A673 (cell line): ENCODE measurements around the gene TMEM17. TPM values are rescaled to one million over a fixed set of nuclear protein-coding genes. Genes with fewer than 3 reads are reported as not detected.

Source experiments
- BruUV-seq: library from RNA; stranded (reverse); fragments of 400-500 nt; replicated peaks from 2 replicates; lab custom pipeline; 2021; lab: Mats Ljungman, UMichigan
- CTCF ChIA-PET: fragments of 300-600 bp; sonication (Branson Sonifier 250); formaldehyde crosslinking; loops from one replicate; lab custom pipeline; 2022; ENCODE audit warnings: antibody characterized with exemption; lab: Charles Lee
- POLR2A ChIA-PET: fragments of 300-600 bp; sonication (Branson Sonifier 250); formaldehyde crosslinking; loops from one replicate; lab custom pipeline; 2022; ENCODE audit warnings: antibody characterized with exemption; ENCODE audit not compliant: low non-redundant PET; lab: Charles Lee
- DNase-seq: peaks from one replicate; pipeline ENCODE4 v3.0.0-alpha.2; 2015; ENCODE audit warnings: low spot score
- H3K27ac ChIP-seq: fragments of 200-600 bp; sonication (generic); 2 replicates; pipeline ENCODE4 v1.5.1; 2016; ENCODE audit warnings: mixed run types, low read depth, mild to moderate bottlenecking, mixed read lengths, antibody characterized with exemption, low read length; ENCODE audit not compliant: poor library complexity, severe bottlenecking
- H3K27me3 ChIP-seq: fragments of 200-600 bp; sonication (generic); replicated peaks from 2 replicates; pipeline ENCODE4 v1.6.1; 2017; ENCODE audit warnings: mixed run types, low read depth, mild to moderate bottlenecking, mixed read lengths, antibody characterized with exemption, low read length; ENCODE audit not compliant: insufficient read depth, poor library complexity
- H3K36me3 ChIP-seq: fragments of 200-600 bp; sonication (generic); 2 replicates; pipeline ENCODE4 v1.6.1; 2016; ENCODE audit warnings: mixed run types, mild to moderate bottlenecking, mixed read lengths, antibody characterized with exemption, low read length; ENCODE audit not compliant: insufficient read depth, poor library complexity, severe bottlenecking
- H3K4me1 ChIP-seq: fragments of 200-600 bp; sonication (generic); 2 replicates; pipeline ENCODE4 v1.6.1; 2017; ENCODE audit warnings: mixed run types, mild to moderate bottlenecking, mixed read lengths, antibody characterized with exemption, low read length; ENCODE audit not compliant: insufficient read depth, poor library complexity, severe bottlenecking
- H3K4me3 ChIP-seq: fragments of 200-600 bp; sonication (generic); 2 replicates; pipeline ENCODE4 v1.5.1; 2016; ENCODE audit warnings: low read depth, mixed run types, mild to moderate bottlenecking, mixed read lengths, low read length; ENCODE audit not compliant: poor library complexity, severe bottlenecking
- H3K9me3 ChIP-seq: fragments of 200-600 bp; sonication (generic); 2 replicates; pipeline ENCODE4 v1.6.1; 2016; ENCODE audit warnings: mixed run types, low read depth, mild to moderate bottlenecking, mixed read lengths, antibody characterized with exemption, low read length; ENCODE audit not compliant: poor library complexity, severe bottlenecking
- EZH2 ChIP-seq: fragments of 200-600 bp; sonication (generic); IDR thresholded peaks from 2 replicates; pipeline ENCODE4 v1.6.1; 2017; ENCODE audit warnings: borderline replicate concordance, low read depth, mild to moderate bottlenecking, mixed read lengths, antibody characterized with exemption, low read length; ENCODE audit not compliant: poor library complexity, severe bottlenecking
- intact Hi-C: fragments of 100-400 bp; cut with micrococcal nuclease; formaldehyde crosslinking; loops from one replicate; pipeline ENCODE4 v1.10.0; 2022; ENCODE audit not compliant: unreplicated experiment
- total RNA-seq: library from RNA; stranded (reverse); gene quantifications from 2 replicates; pipeline ENCODE4 v1.2.3, GENCODE V29; 2021
- TF ChIP-seq, protein P1 (sequence below): fragments of 300-800, 200-600 bp; sonication (generic); conservative IDR thresholded peaks from 2 replicates; pipeline ENCODE4 v1.5.1; 2017; ENCODE audit warnings: low read depth, mild to moderate bottlenecking, antibody characterized with exemption, low read length, moderate library complexity, mixed read lengths

Gene TMEM17
- total RNA-seq, 1 experiment from 2014 or later: 1.5 TPM

DNA sequence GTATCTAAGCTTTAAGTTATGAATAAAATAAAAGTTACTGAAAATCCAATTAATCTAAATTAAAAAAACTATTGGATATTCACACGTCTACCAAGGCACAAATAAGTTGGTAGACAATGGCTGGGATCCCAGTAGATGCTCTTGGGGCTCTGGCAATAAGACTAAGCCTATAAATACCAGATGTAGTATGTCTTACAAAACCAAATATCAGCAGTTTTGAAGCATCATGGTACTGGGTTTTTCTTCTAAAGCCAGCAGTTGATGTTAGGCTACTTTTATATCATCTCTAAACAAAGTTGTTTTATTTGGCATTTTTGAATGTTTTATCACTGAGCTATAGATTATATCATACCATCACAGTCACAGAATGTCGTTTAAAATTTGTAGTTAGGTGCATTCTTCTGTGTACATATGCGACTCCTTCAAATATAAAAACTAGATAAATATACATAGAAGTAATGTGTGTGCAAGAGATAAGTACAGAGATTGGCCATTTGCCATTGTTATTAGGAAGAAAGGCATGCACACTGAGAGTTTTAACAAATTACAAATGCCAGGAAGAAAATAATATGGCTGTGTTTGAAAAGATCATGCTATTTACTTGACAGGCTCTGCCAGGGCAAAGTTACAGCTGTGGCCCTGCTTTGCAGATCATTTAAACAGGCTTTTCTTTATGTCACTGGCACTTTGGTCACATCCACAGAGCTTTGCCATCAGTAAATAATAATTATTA, 21.6 kb upstream of the TMEM17 start:
- H3K4me3 ChIP-seq: no peak overlapping the region
- no peaks in the 10 kb centered on the region for H3K4me1 ChIP-seq
- H3K36me3 ChIP-seq: no peaks in the 10 kb centered on the region
- no peaks in the 10 kb centered on the region for H3K9me3 ChIP-seq
- no peak for DNase-seq
- H3K27me3 ChIP-seq: no peaks in the 10 kb centered on the region
- ChIA-PET CTCF (no interaction called here), POLR2A (no interaction called here)
- TF ChIP-seq, protein P1, sequence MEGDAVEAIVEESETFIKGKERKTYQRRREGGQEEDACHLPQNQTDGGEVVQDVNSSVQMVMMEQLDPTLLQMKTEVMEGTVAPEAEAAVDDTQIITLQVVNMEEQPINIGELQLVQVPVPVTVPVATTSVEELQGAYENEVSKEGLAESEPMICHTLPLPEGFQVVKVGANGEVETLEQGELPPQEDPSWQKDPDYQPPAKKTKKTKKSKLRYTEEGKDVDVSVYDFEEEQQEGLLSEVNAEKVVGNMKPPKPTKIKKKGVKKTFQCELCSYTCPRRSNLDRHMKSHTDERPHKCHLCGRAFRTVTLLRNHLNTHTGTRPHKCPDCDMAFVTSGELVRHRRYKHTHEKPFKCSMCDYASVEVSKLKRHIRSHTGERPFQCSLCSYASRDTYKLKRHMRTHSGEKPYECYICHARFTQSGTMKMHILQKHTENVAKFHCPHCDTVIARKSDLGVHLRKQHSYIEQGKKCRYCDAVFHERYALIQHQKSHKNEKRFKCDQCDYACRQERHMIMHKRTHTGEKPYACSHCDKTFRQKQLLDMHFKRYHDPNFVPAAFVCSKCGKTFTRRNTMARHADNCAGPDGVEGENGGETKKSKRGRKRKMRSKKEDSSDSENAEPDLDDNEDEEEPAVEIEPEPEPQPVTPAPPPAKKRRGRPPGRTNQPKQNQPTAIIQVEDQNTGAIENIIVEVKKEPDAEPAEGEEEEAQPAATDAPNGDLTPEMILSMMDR: no peak
- TF ChIP-seq EZH2: no peak
- no peak overlapping the region for H3K27ac ChIP-seq
- intact Hi-C loops: no loop called here
- no TSS peak for BruUV-seq

DNA sequence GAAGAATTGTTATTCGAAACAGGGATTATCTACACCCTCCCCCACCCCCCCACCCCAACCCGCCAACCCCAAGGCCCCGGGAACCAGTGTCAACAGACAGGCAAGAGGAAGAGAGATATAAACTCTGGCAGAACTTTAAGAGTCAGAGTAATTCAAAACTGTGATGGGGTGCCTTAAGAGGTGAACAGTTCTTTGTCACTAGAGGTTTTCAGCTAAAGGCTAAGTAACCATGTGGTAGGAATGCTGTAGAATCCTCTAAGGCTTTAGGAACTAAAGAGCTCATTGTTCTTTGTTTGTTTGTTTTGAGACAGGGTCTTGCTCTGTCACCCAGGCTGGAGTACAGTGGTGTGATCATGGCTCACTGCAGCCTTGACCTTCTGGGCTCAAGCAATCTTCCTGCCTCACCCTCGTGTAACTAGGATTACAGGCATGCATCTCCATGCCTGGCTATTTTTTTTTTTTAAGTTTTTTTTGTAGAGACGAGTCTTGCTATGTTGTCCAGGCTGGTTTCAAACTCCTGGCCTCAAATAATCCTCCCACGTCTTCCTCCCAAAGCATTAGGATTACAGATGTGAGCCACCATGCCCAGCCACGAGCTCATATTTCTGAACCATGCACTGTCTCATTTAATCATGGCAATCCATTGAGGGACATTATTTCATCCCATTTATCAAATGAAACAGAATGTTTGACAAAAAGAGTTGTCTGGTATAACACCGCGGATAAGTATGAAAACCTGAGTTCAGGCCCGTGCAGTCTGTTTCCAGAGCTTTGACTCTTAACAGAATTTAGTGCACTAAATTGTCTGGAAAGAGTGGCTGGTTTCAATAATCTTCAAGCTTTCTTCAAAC, 20.8 kb upstream of the TMEM17 start:
- TF ChIP-seq, protein P1: no peak
- Histone ChIP-seq H3K4me3 (no peak overlapping the region), H3K9me3 (no peaks in the 10 kb centered on the region), H3K27ac (no peak overlapping the region), H3K27me3 (no peaks in the 10 kb centered on the region), H3K4me1 (no peaks in the 10 kb centered on the region), H3K36me3 (no peaks in the 10 kb centered on the region)
- ChIA-PET POLR2A (no interaction called here), CTCF (no interaction called here)
- intact Hi-C loops: no loop called here
- no peak for DNase-seq
- BruUV-seq: no TSS peak

DNA sequence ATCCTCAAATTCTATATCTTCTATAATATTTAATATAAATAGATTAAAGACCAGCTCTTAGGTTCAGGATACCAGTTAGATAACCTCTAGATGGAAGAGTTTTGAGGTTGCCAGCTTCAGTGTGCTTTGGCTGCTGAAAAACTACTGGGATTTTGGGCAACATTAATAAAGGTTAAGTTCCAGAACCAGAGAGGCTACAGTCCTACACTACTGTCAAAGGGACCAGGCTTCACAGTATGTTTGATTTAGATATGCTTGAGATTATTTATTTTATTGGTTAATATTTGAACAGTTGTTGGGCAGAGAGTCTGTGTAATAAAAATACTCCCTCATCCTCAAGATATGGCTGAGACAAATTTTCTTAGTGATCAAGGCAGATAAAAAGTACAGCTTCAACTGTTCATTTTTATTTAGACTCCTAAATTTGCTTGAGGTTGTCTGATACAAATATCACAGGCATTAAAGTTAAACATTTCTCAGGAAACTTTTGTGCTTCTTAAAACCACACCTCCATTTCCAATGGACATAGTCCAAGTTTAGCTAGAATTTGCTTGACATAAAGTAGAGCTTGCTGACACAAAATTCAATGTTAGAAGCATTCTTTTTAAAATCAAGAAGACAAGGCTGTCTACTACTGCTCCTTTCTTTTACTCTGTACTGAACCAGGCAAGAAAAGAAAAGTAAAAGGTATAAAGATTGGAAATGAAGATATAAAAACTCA, 19.7 kb upstream of the TMEM17 start:
- TF ChIP-seq EZH2: no peak
- TF ChIP-seq, protein P1: no peak
- CTCF ChIA-PET: no interaction called here
- no peaks in the 10 kb centered on the region for H3K36me3 ChIP-seq
- H3K27ac ChIP-seq: no peak overlapping the region
- no peaks in the 10 kb centered on the region for H3K9me3 ChIP-seq
- BruUV-seq: no TSS peak
- intact Hi-C loops: no loop called here
- no peak for DNase-seq
- no peak overlapping the region for H3K4me3 ChIP-seq
- POLR2A ChIA-PET: no interaction called here
- H3K27me3 ChIP-seq: no peaks in the 10 kb centered on the region
- H3K4me1 ChIP-seq: no peaks in the 10 kb centered on the region
